NCI-H526 (cell line): ENCODE data around the gene PLEK.
"Not testable (repeated sequence)": the region's sequence is repeated elsewhere in the genome, so short reads cannot be mapped to it uniquely, and the experiment has no call there.

Experiments
- DNase-seq, 2 experiments: peaks; one replicate each; lab custom pipeline; 2025; lab: John Stamatoyannopoulos, UW

The PLEK gene

GRCh38 chr2:68384485-68385107, 19.5 kb downstream of the PLEK start:
- DNase-seq, result no peak

DNA sequence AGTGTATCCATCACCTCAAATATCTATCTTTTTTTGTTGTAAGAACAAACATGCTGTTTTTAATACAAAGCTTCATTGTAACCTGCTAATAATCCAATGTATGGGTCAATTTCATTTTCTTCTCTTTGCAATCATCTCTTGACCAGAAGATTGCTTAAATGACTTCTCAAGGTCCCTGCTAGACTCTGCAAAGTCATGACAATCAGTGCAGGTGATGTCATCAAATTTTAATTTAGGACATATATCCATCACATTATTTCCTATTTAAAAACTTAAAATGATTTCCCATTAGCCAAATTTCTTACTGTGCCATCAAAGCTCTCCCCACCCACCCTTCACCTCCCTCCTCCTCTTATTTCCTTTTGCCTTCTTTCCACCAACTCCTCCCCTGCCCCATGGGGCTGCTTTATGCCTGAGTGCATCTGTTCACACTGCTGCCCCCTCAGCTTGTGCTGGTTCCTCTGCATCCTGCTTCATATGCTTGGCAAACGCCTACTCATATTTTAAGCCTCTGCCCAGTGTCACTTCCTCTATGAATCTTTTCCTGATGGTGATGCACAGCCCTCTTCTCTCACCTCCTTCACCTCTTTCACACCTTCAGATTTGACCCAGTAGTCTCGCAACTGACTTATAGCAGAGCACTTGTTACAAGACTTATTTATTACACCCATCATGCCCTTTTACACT, 20.3 kb downstream of the PLEK start:
- DNase-seq, result no peak

DNA sequence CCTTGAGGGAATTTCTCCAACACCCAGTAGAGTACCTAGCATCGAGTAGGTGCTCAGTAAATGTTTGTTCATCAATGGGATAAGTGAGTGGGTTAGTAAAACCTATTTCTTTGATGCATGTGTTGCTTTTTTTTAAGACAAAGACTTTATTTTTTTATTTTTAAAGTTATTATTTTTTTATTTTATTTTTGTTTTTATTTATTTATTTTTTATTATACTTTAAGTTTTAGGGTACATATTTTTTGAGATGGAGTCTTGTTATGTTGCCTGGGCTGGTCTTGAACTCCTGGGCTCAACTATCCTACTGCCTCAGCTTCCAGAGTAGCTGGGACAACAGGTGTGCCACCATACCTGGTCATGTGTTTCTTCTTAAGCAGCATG, 20.8 kb downstream of the PLEK start:
- no peak for DNase-seq

- no peak for DNase-seq
Observed at GRCh38 chr2:68386365-68386764, 21.3 kb downstream of the PLEK start.

DNA sequence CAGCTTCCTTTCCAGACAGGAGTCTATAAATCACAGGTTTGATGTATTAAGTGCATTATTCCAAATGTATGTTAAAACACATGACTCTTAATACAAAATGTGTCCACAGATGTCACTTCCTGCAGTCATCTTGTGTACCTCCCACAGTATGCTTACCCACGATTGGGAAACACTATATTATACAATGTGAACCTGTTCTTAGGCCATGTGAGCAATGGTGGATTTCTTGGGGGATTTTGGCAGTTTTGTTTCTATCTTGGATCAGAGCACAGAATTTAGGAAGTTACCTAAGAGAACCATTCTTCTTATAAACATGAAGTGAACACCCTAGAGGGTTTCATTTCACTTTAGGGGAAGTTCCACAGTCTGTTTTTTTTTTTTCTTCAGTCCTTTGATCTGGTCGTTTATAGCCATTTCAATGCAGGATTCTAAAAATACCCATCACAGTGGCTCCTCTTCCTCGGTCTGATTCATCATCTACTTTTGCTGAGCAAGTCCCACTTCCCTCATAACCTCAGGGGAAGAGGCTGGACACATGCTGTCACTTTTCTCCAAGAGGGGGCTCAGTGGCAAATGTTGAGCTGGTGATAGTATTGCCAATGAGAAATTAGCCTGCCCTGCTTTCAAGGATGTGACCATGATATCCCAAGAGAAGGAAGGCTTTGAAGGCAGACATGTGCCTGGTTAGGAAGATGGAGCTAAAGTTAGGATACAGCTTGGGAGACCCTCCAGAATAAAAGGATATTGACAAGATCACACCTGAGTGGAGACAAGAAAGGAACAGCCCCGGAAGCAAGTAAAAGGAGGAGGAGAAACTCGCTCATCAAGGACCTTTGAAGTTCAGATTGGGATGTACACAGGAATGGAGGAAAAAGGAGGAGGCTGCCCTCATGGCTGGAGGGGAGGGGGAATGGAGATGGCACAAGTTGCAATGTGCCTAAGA, 22.6 kb downstream of the PLEK start:
- DNase-seq, result no peak

DNA sequence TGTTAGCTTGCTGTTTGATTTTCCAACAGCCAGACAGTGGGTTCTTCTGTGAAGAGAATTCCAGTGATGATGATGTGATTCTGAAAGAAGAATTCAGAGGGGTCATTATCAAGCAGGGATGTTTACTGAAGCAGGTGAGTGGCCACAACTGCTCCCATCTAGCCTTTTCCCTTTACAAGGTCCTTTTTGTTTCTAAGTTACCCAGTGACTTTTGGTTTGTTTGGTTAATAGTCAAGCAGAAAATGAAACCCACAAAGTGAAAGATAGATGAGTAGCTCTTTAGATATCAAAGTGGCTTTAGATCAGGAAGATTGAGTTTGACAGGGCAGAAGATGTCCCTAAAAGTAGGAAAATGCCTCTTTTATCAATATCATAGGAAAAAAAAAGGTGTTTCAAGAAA, 23.3 kb downstream of the PLEK start:
- DNase-seq, result no peak

GRCh38 chr2:68388772-68389171, 23.7 kb downstream of the PLEK start:
- no peak for DNase-seq

DNA sequence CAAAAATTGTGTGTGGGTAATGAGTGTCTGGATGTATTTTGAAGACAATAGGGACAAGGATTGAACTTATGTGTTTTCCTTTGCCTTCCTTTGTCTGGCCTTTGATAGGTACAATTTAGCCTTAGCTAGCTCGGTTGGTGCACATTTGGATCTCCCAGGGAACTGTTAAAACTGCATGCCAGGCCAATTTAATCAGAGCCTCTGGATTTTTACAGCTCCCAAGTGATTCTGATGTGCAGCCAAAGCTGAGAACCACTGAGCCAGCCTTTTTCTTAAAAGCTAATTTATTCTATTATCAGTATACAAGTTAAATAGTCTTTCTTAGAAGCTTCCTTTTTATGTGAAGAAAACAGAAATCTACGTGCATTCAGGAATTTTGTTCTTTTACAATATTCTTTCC, 25.0 kb downstream of the PLEK start:
- DNase-seq, result no peak

DNA sequence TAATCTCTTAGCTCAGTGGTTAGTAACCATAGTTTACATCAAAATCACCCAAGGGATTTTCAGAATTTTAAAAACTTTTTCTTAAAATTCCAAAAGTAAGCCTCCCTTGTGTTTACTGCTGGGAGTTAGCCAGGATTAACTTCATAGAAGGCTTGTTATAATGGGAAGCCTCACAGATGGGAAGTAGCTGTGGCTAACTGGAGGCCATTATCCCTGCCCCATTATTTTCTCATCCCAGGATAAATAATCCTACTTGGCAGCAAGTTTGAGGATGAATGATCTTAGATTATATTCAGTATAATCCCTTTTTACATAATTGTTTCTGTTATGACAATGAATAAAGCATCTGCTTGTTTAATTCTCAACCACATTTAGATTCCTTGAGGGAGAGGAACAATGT, 25.5 kb downstream of the PLEK start:
- DNase-seq, result no peak

GRCh38 chr2:68391099-68391498, 26.0 kb downstream of the PLEK start:
- no peak for DNase-seq

GRCh38 chr2:68391869-68392268, 26.8 kb downstream of the PLEK start:
- no peak for DNase-seq

GRCh38 chr2:68396093-68396492, 31.0 kb downstream of the PLEK start:
- no peak for DNase-seq

DNA sequence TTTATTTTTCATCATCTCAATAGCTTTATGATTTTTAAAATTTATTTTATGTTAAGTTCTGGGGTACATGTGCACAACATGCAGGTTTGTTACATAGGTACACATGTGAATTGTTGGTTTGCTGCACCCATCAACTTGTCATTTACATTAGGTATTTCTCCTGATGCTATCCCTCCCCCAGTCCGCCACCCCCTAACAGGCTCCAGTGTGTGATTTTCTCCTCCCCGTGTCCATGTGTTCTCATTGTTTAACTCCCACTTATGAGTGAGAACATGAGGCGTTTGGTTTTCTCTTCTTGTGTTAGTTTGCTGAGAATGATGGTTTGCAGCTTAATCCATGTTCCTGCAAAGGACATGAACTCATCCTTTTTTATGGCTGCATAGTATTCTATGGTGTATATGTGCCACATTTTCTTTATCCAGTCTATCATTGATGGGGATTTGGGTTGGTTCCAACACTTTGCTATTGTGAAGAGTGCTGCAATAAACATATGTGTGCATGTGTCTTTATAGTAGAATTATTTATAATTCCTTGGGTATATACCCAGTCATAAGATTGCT, 32.7 kb downstream of the PLEK start:
- not testable (repeated sequence) for DNase-seq

GRCh38 chr2:68403199-68403644, 38.1 kb downstream of the PLEK start:
- DNase-seq, result peak; percentile 73 to 78

DNA sequence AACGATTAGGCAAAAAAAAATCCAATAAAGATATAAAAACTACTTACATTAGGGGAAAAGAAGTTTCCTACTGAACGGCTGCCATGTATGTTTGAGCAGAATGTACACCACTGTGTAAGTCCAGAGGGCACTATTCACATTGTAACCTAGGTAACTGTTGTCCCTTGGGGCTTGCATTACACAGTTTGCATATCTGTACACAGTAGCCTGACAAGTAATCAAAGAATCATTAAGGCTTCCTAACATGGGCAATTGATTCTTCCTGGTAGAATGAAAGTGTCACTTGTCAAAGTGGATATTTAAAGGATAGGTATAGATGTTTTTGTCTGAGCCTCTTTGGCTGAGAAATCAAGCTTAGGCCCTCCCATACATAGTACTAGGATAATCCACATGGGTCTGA, 39.1 kb downstream of the PLEK start:
- DNase-seq, result peak; percentile 93 to 95

GRCh38 chr2:68404893-68405799, 40.1 kb downstream of the PLEK start:
- DNase-seq, result peak; percentile 19 to 41

- DNase-seq, result no peak
Observed at GRCh38 chr2:68411397-68412126, 46.5 kb downstream of the PLEK start.

DNA sequence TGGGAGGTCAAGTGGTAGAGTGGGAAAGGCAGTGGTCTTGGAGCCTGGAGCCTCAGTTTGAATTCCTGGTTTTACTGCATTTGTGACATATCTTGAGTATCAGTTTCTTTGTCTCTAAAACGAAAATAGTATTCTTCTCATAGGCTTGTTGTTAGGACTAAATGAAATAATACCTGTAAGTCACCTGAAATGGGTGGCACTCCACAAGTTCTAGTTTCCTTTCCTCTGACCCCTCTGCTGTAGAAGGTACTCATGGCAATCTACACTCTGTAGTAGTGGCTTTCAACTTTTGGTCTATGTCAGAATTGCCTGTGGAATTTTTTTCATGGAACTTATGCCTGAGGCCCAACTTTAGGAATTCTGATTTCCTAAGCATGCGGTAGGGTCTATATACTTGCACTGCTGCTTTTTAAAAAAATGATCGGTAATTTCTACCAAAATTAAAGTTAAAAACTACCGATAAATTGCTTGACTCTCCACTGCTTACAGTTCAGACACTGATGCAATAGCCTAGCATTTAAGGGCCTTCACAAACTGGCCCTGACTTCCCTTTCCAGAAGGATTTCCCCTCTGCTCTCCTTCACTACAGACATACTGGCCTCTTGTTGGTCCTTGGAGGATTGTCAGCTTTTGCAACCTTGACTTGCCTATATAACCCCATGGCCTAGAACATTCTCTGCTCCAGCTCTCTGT, 47.2 kb downstream of the PLEK start:
- DNase-seq, result no peak

- DNase-seq, result no peak
Observed at GRCh38 chr2:68413466-68413865, 48.4 kb downstream of the PLEK start.

- DNase-seq, result no peak
Observed at GRCh38 chr2:68414452-68414851, 49.4 kb downstream of the PLEK start.
